ENCODE data around the gene ADAM15. TPM values are rescaled to one million over a fixed set of nuclear protein-coding genes. Genes with fewer than 3 reads are reported as not detected.

The ADAM15 gene
- total RNA-seq, 1 experiment from 2014 or later: 30.6 TPM

GRCh38 chr1:155012026-155012546 lies 39.0 kb upstream of the ADAM15 start:
- Histone ChIP-seq H2BK120ac (ENCODE audit: low read depth, low read length, poor library complexity, severe bottlenecking) (no peak overlapping the region), H4K5ac (ENCODE audit: insufficient read length, low read depth, low read length) (no peak overlapping the region), H4K8ac (replicated peaks; ENCODE audit: insufficient read length, low read depth, low read length) (no peak overlapping the region), H3K14ac (ENCODE audit: insufficient read depth, low read length) (no peak overlapping the region), H3K4me1 (ENCODE audit: insufficient read depth, low read length) (peaks cover 3% of the 10 kb centered on the region; the same call in 1 of the 2 replicates), H3K23ac (ENCODE audit: insufficient read length, low read depth, low read length) (no peak overlapping the region), H3K79me2 (ENCODE audit: insufficient read depth, low read length) (no peaks in the 10 kb centered on the region; the same call in 1 of the 2 replicates), H3K23me2 (ENCODE audit: insufficient read length, low read depth, low read length, poor library complexity, severe bottlenecking) (no peaks in the 10 kb centered on the region), H3K9me3 (ENCODE audit: control insufficient read depth, low read depth, low read length) (no peaks in the 10 kb centered on the region), H3K4me2 (ENCODE audit: insufficient read depth, insufficient read length, low read length) (no peak overlapping the region), H2BK12ac (ENCODE audit: insufficient read length, low read depth, low read length) (no peak overlapping the region), H2AFZ (ENCODE audit: low read length) (no peak overlapping the region), H3K79me1 (ENCODE audit: insufficient read depth, low read depth, low read length, poor library complexity, severe bottlenecking) (no peaks in the 10 kb centered on the region), H2BK15ac (ENCODE audit: low read depth, low read length) (no peak overlapping the region), H3K4ac (ENCODE audit: low read depth, low read length) (no peak overlapping the region), H3K27ac (ENCODE audit: insufficient read length, low read depth, low read length) (no peak overlapping the region), H3K18ac (ENCODE audit: insufficient read length, low read depth, low read length) (no peak overlapping the region), H2BK5ac (ENCODE audit: insufficient read length, low read length) (no peak overlapping the region), H3K56ac (ENCODE audit: insufficient read length, low read depth, low read length) (no peak overlapping the region), H4K20me1 (ENCODE audit: control insufficient read depth, insufficient read depth, insufficient read length) (no peaks in the 10 kb centered on the region), H2AK5ac (ENCODE audit: insufficient read length, low read length) (no peak overlapping the region), H3T11ph (ENCODE audit: low read length) (no peak overlapping the region), H2BK20ac (ENCODE audit: low read depth, low read length, poor library complexity, severe bottlenecking) (no peak overlapping the region), H3K9ac (ENCODE audit: extremely low read depth, insufficient read length, low read length) (no peak overlapping the region), H3K27me3 (ENCODE audit: insufficient read depth, low read length) (no peaks in the 10 kb centered on the region), H4K91ac (ENCODE audit: insufficient read length, low read depth, low read length) (no peak overlapping the region)
- no peak for TF ChIP-seq CTCF (conservative IDR thresholded peaks at IDR 0.05)
- H3K9me3 Mint-ChIP-seq: no peaks in the 10 kb centered on the region; a peak in 1 of 5 replicates
- no peaks in the 10 kb centered on the region for H3K27me3 Mint-ChIP-seq (ENCODE audit: low read depth)
- WGBS (ENCODE audit: extremely low coverage, insufficient read length, low lambda C conversion rate): no CpG with 5 or more reads among the region's 9 CpGs
- peak overlapping the region; percentile 72 to 96 (median 94); a peak in 6 of 7 replicates for H3K27ac Mint-ChIP-seq
- peak; percentile 98 for DNase-seq
- H3K36me3 Mint-ChIP-seq (ENCODE audit: insufficient read depth in 1 of 3, low read depth in 3 of 3): peaks cover 8 to 33% (median 18%) of the 10 kb centered on the region in 3 experiments; a peak in 6 of 7 replicates
- H3K4me1 Mint-ChIP-seq: peaks cover 36 to 62% of the 10 kb centered on the region in 2 experiments
- peak overlapping the region; percentile 39 to 57; a peak in 3 of 5 replicates for H3K4me3 Mint-ChIP-seq
